GM12878 (cell line): Measurements from ENCODE around the gene IFI27L2.

ENCODE experiments used
- CHD2 ChIP-seq: IDR thresholded peaks from 2 replicates; pipeline ENCODE4 v1.6.1; 2011; ENCODE audit warnings: low read depth, low read length, improper control_type of control experiment, borderline replicate concordance
- CTCF ChIP-seq, 3 experiments: IDR thresholded peaks in 2 of 3; conservative IDR thresholded peaks in 1 of 3; 2 replicates each; pipeline ENCODE4 v1.5.1; 2011; ENCODE audit warnings: low read depth in 3 of 3, low read length in 3 of 3, mild to moderate bottlenecking in 3 of 3, control low read depth in 2 of 3, moderate library complexity in 2 of 3, inconsistent platforms in 1 of 3, mixed read lengths in 1 of 3; ENCODE audit not compliant: control insufficient read depth in 2 of 3, insufficient read depth in 1 of 3; ENCODE audit errors: extremely low read depth in 1 of 3
- EP300 ChIP-seq, 2 experiments: fragments of 150-350 bp in 1 of 2; IDR thresholded peaks; 2 replicates each; pipeline ENCODE4 v1.6.1; 2011 to 2012; ENCODE audit warnings: low read depth in 2 of 2, low read length in 2 of 2, borderline replicate concordance in 1 of 2, improper control_type of control experiment in 1 of 2, inconsistent platforms in 1 of 2; ENCODE audit not compliant: control insufficient read depth in 1 of 2
- FOXM1 ChIP-seq: IDR thresholded peaks from 2 replicates; pipeline ENCODE4 v1.6.1; 2012; ENCODE audit warnings: low read depth, mild to moderate bottlenecking, inconsistent platforms, low read length, moderate library complexity
- MEF2A ChIP-seq: IDR thresholded peaks from 2 replicates; pipeline ENCODE4 v1.6.1; 2011; ENCODE audit warnings: low read depth, mild to moderate bottlenecking, low read length, moderate library complexity; ENCODE audit not compliant: insufficient read depth
- MLLT1 ChIP-seq: fragments of 450-650 bp; IDR thresholded peaks from 2 replicates; pipeline ENCODE4 v1.6.1; 2016; ENCODE audit warnings: mild to moderate bottlenecking
- NR2C2 ChIP-seq: IDR thresholded peaks from 2 replicates; pipeline ENCODE4 v1.6.1; 2011; ENCODE audit warnings: borderline replicate concordance, low read depth; ENCODE audit not compliant: control insufficient read depth, insufficient read length
- POLR2A ChIP-seq: IDR thresholded peaks from 2 replicates; pipeline ENCODE4 v1.6.1; 2011; ENCODE audit warnings: low read depth, mild to moderate bottlenecking, low read length
- POU2F2 ChIP-seq: IDR thresholded peaks from 3 replicates; pipeline ENCODE4 v1.6.1; 2011; ENCODE audit warnings: low read depth, mild to moderate bottlenecking, low read length, borderline replicate concordance
- TCF7 ChIP-seq: IDR thresholded peaks from 2 replicates; pipeline ENCODE4 v1.6.1; 2014; ENCODE audit warnings: antibody characterized with exemption, borderline replicate concordance
- TF ChIP-seq, protein P1 (sequence below): fragments of 450-650 bp; formaldehyde crosslinking; IDR thresholded peaks from 2 replicates; pipeline ENCODE4 v1.4.0; 2022; ENCODE audit warnings: mild to moderate bottlenecking, moderate library complexity

- TF ChIP-seq POLR2A (no peak), MEF2A (no peak), NR2C2 (no peak), POU2F2 (no peak), TCF7 (no peak), CHD2 (no peak), CTCF (IDR thresholded peaks at IDR 0.05 in 2 of 3, conservative IDR thresholded peaks at IDR 0.05 in 1 of 3; ENCODE audit: control insufficient read depth in 2 of 3, extremely low read depth in 1 of 3, insufficient read depth in 1 of 3, low read depth in 3 of 3, low read length in 3 of 3) (no peak), EP300 (IDR thresholded peaks at IDR 0.05; ENCODE audit: borderline replicate concordance in 1 of 2, control insufficient read depth in 1 of 2, low read depth in 2 of 2, low read length in 2 of 2) (no peak), MLLT1 (no peak), FOXM1 (no peak)
- TF ChIP-seq, protein P1, sequence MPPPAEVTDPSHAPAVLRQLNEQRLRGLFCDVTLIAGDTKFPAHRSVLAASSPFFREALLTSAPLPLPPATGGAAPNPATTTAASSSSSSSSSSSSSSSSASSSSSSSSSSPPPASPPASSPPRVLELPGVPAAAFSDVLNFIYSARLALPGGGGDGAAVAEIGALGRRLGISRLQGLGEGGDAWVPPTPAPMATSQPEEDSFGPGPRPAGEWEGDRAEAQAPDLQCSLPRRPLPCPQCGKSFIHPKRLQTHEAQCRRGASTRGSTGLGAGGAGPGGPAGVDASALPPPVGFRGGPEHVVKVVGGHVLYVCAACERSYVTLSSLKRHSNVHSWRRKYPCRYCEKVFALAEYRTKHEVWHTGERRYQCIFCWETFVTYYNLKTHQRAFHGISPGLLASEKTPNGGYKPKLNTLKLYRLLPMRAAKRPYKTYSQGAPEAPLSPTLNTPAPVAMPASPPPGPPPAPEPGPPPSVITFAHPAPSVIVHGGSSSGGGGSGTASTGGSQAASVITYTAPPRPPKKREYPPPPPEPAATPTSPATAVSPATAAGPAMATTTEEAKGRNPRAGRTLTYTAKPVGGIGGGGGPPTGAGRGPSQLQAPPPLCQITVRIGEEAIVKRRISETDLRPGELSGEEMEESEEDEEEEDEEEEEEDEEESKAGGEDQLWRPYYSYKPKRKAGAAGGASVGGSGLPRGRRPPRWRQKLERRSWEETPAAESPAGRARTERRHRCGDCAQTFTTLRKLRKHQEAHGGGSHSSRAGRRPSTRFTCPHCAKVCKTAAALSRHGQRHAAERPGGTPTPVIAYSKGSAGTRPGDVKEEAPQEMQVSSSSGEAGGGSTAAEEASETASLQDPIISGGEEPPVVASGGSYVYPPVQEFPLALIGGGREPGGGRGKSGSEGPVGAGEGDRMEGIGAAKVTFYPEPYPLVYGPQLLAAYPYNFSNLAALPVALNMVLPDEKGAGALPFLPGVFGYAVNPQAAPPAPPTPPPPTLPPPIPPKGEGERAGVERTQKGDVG (CRISPR knock-in tag), result no peak
Observed at GRCh38 chr14:94161981-94162380, 32.6 kb upstream of the IFI27L2 start.
